Prostate gland (tissue), 2 donors: ENCODE measurements around the gene GDF15. TPM values are rescaled to one million over a fixed set of nuclear protein-coding genes. Genes with fewer than 3 reads are reported as not detected.
"Not testable (repeated sequence)": the region's sequence is repeated elsewhere in the genome, so short reads cannot be mapped to it uniquely, and the experiment has no call there.

Experiments used
- DNase-seq: peaks from one replicate; pipeline ENCODE4 v3.0.0-alpha.2; 2019; ENCODE audit warnings: low spot score
- H3K27ac ChIP-seq, 2 donors: fragments of 200-600 bp; sonication (generic); 2 replicates each; pipeline ENCODE4 v1.5.1; 2017 to 2019
- H3K27me3 ChIP-seq: fragments of 200-600 bp; sonication (generic); replicated peaks from 2 replicates; pipeline ENCODE4 v1.5.1; 2019; ENCODE audit not compliant: insufficient read depth
- H3K36me3 ChIP-seq, 2 donors: fragments of 200-600 bp; sonication (generic); 1 replicate in 1 of 2; 2 replicates in 1 of 2; pipeline versions ENCODE4 v1.5.1 to v1.8.1; 2017 to 2019
- H3K4me1 ChIP-seq: fragments of 200-600 bp; sonication (generic); replicated peaks from 2 replicates; pipeline ENCODE4 v1.5.1; 2019
- H3K4me3 ChIP-seq, 2 donors: fragments of 200-600 bp; sonication (generic); 2 replicates each; pipeline ENCODE4 v1.5.1; 2017 to 2019
- H3K9me3 ChIP-seq: fragments of 200-600 bp; sonication (generic); 2 replicates; pipeline ENCODE4 v1.5.1; 2017
- CTCF ChIP-seq, 4 experiments: fragments of 200-600 bp in 2 of 4; fragments of 450-650 bp in 2 of 4; sonication (generic) in 2 of 4; IDR thresholded peaks; 1 replicate in 3 of 4; 2 replicates in 1 of 4; pipeline ENCODE4 v1.5.1; 2016 to 2019; ENCODE audit warnings: antibody characterized with exemption in 4 of 4, mild to moderate bottlenecking in 2 of 4, moderate library complexity in 2 of 4
- POLR2A ChIP-seq: fragments of 450-650 bp; IDR thresholded peaks from one replicate; pipeline ENCODE4 v1.6.1; 2016; ENCODE audit warnings: antibody characterized with exemption, mild to moderate bottlenecking
- POLR2AphosphoS5 ChIP-seq: sonication (generic); formaldehyde crosslinking; IDR thresholded peaks from one replicate; pipeline ENCODE4 v1.6.1; 2017; ENCODE audit warnings: antibody characterized with exemption
- WGBS: methylation state at CpG from one replicate; pipeline ENCODE4 v1.1.5; 2018; 5-methylcytosine and 5-hydroxymethylcytosine counted together
- intact Hi-C: fragments of 100-400 bp; cut with DNase I; formaldehyde crosslinking; loops from one replicate; pipeline ENCODE4 v1.14.2; 2022
- total RNA-seq, 2 donors: library from RNA; depleted of rRNA; stranded (reverse); fragments of >200 nt; gene quantifications; one replicate each; pipeline ENCODE4 v1.1.0, GENCODE V29; 2016

Gene GDF15
- total RNA-seq, 2 donors from 2014 or later = 49.6 to 136 TPM

- DNase-seq = no peak
- TF ChIP-seq POLR2AphosphoS5 (no peak), CTCF (IDR thresholded peaks at IDR 0.05) (no peak), POLR2A (no peak)
- H3K9me3 ChIP-seq = no peaks in the 10 kb centered on the region
- no peaks in the 10 kb centered on the region for H3K36me3 ChIP-seq
- no peak overlapping the region for H3K4me3 ChIP-seq
- intact Hi-C loops = no loop called here
- H3K4me1 ChIP-seq = no peaks in the 10 kb centered on the region
- WGBS = 63% methylated on average over 6 of the region's 6 CpGs
- peak overlapping the region; percentile 89 to 91 for H3K27ac ChIP-seq
- H3K27me3 ChIP-seq = no peaks in the 10 kb centered on the region
These were observed 22.2 kb upstream of the GDF15 start for GRCh38 chr19:18363787-18364186.

GRCh38 chr19:18364277-18364825, 21.6 kb upstream of the GDF15 start:
- H3K4me1 ChIP-seq, DNase-seq, intact Hi-C loops, H3K27me3 ChIP-seq, H3K36me3 ChIP-seq, H3K9me3 ChIP-seq: not testable (repeated sequence)
- Histone ChIP-seq H3K27ac (peak overlapping the region; percentile 89 to 91), H3K4me3 (peak overlapping the region in 1 of 2 donors; percentile 11)
- 39% methylated on average over 11 of the region's 11 CpGs for WGBS

GRCh38 chr19:18364826-18365528, 21.0 kb upstream of the GDF15 start:
- Histone ChIP-seq H3K4me3 (peak overlapping the region in 1 of 2 donors; percentile 11), H3K27me3 (no peaks in the 10 kb centered on the region), H3K36me3 (no peaks in the 10 kb centered on the region), H3K27ac (peak overlapping the region; percentile 89 to 91), H3K9me3 (no peaks in the 10 kb centered on the region), H3K4me1 (peaks cover 3% of the 10 kb centered on the region)
- intact Hi-C loops = no loop called here
- TF ChIP-seq POLR2A = no peak
- no peak for TF ChIP-seq CTCF (IDR thresholded peaks at IDR 0.05)
- peak; percentile 97 for TF ChIP-seq POLR2AphosphoS5
- 2% methylated on average over 15 of the region's 15 CpGs for WGBS
- peak; percentile 96 for DNase-seq

GRCh38 chr19:18366021-18366435, 19.9 kb upstream of the GDF15 start:
- no peak for DNase-seq
- Histone ChIP-seq H3K27ac (peak overlapping the region; percentile 89 to 91), H3K9me3 (no peaks in the 10 kb centered on the region), H3K27me3 (no peaks in the 10 kb centered on the region), H3K4me3 (no peak overlapping the region), H3K4me1 (peaks cover 3% of the 10 kb centered on the region), H3K36me3 (no peaks in the 10 kb centered on the region)
- intact Hi-C loops = no loop called here
- TF ChIP-seq CTCF (IDR thresholded peaks at IDR 0.05) = no peak
- no peak for TF ChIP-seq POLR2AphosphoS5
- TF ChIP-seq POLR2A = no peak
- WGBS = 78% methylated on average over 2 of the region's 2 CpGs

GRCh38 chr19:18368504-18369222, 17.3 kb upstream of the GDF15 start:
- H3K36me3 ChIP-seq = no peaks in the 10 kb centered on the region
- no peak overlapping the region for H3K4me3 ChIP-seq
- TF ChIP-seq CTCF (IDR thresholded peaks at IDR 0.05) (no peak), POLR2AphosphoS5 (no peak), POLR2A (no peak)
- peak overlapping the region; percentile 49 to 61 for H3K27ac ChIP-seq
- peaks cover 3% of the 10 kb centered on the region for H3K4me1 ChIP-seq
- H3K9me3 ChIP-seq = no peaks in the 10 kb centered on the region
- DNase-seq = no peak
- intact Hi-C loops = no loop called here
- no peaks in the 10 kb centered on the region for H3K27me3 ChIP-seq
- WGBS = 75% methylated on average over 15 of the region's 15 CpGs
